GM12875 (cell line): ENCODE measurements around the gene PTPMT1.

Source experiments
- H3K4me3 ChIP-seq: one replicate; pipeline ENCODE4 v1.5.1; 2011; ENCODE audit warnings: low read depth, low read length, control low read depth
- TF ChIP-seq, protein P1 (sequence below): IDR thresholded peaks from 2 replicates; pipeline ENCODE4 v1.5.1; 2011; ENCODE audit warnings: low read depth, mild to moderate bottlenecking, control low read depth, inconsistent platforms, low read length, moderate library complexity, borderline replicate concordance; ENCODE audit not compliant: insufficient read depth

PTPMT1 gene

DNA sequence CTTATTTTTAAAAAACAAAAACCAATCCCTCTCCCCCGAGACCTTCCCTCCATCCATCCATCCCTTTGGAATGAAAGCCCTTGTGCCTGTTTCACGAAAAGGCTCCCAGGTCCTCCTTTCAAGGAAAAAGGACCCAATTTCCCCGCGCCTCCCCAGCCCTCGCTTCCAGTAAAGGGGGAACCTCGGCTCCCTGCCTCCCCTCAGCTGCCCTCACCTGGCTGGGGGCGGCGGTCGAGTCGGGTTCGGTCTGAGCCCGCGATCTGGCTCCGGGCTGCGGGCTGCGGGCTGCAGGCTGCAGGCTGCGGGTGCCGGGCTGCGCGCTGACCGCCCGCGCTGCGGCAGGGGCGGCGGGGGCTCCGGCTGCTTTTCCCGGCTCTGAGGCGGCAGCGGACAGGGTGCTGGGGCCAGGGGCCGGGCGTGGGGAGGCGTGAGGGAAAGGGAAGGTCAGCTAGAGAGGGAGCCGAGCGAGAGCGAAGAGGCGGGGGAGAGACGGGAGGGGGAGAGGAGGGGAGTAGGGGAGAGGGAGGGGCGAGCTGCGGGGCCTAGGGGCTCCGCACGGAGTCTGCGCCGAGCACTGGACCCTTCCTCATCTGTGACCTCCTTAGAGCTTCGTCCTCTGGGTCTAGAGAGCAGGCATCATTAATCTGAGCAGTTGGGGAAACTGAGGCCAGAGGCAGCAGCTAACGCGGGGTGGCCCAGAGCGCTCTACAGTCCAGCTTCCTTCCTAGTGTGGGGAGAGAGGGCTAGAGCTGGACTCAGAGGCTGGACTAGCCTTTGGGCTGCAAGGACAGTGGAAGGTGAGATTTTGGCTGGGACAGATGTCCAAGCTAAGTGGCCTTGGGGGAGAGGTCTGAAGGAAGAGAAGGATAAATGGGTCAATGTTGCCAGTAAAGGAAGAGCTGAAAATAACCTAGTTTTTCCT is 28.8 kb downstream of the PTPMT1 start, which contains the start of gene C1QTNF4:
TSS of gene C1QTNF4 (minus strand) at position 478 of the 922 bp plus-strand sequence. CDS start 3,601 bp downstream, outside the sequence.
- TF ChIP-seq, protein P1, sequence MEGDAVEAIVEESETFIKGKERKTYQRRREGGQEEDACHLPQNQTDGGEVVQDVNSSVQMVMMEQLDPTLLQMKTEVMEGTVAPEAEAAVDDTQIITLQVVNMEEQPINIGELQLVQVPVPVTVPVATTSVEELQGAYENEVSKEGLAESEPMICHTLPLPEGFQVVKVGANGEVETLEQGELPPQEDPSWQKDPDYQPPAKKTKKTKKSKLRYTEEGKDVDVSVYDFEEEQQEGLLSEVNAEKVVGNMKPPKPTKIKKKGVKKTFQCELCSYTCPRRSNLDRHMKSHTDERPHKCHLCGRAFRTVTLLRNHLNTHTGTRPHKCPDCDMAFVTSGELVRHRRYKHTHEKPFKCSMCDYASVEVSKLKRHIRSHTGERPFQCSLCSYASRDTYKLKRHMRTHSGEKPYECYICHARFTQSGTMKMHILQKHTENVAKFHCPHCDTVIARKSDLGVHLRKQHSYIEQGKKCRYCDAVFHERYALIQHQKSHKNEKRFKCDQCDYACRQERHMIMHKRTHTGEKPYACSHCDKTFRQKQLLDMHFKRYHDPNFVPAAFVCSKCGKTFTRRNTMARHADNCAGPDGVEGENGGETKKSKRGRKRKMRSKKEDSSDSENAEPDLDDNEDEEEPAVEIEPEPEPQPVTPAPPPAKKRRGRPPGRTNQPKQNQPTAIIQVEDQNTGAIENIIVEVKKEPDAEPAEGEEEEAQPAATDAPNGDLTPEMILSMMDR, result no peak
- H3K4me3 ChIP-seq, result no peak within 1 kb of the TSS

DNA sequence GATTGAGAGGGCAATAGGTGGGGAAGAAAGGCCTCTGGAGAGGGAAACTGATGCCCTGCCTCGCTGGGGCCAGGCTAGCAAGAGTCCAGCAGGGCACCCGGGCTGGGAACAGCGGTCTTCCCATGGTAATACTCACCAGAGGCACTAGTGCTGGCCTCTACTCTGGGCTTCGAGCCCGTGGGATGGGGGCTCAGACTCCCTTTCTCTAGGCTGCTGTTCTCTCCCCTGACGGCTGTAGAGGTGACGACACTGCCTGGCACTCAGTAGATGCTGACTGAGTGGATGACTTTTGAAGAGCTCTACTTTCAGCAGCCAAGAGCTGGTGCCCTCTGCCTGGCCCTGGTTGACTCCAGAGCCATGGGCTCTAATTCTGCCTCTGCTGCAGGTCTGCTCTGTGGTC is 29.6 kb downstream of the PTPMT1 start:
- TF ChIP-seq, protein P1, result no peak
- H3K4me3 ChIP-seq, result no peak overlapping the region

DNA sequence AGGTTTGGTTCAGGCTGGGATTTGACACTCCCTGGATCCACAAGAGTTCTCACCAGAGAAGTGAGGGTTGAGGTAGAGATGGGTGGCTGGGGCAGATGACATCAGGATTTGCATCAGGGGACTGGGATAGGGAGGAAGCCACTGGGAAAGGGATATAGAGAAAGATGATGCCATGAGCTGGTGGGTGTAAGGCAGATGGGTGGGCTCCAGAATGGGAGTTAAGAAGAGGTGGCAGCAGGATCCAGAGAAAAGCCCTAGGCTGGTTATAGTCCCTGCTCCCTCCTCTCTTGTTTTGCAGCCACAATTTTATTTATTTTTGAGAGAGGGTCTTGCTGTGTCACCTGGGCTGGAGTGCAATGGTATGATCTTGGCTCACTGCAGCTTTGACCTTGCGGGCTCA is 30.6 kb downstream of the PTPMT1 start:
- no peak overlapping the region for H3K4me3 ChIP-seq
- TF ChIP-seq, protein P1, result no peak

DNA sequence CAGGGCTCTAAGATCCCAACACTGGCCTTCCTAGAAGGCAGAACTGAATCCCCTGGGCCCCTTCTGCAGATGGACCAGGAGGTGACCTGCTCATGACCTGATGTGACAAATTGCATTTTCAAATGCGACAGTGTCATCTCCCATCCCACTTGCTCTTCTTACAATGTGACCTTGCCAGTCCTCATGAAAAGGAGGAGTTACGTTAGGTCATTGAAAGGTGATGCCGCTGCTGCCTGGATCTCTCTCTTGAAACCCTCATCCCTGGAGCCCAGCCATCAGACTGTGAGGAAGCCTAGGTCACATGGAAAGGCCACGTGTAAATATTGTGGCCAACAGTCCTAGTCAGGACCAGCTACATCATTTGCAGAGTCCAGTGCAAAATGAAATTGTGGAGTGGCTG is 34.5 kb downstream of the PTPMT1 start:
- TF ChIP-seq, protein P1, result no peak
- H3K4me3 ChIP-seq, result no peak overlapping the region

DNA sequence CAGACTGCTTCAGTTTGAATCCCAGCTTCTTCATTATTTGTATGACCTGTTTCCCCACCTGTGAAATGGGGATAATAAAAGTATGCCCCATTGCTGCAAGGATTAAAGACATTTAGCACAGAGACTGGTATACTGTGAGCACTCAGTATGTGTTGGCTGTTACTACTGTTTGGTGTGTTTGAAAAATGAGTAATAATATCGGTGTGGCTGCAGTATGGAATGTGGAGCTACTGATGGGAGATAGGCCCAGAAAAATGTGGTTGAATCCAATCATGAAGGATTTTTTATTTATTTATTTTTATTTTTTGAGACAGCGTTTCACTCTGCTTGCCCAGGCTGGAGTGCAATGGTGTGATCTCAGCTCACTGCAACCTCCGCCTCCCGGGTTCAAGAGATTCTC is 37.9 kb downstream of the PTPMT1 start:
- H3K4me3 ChIP-seq, result no peak overlapping the region

DNA sequence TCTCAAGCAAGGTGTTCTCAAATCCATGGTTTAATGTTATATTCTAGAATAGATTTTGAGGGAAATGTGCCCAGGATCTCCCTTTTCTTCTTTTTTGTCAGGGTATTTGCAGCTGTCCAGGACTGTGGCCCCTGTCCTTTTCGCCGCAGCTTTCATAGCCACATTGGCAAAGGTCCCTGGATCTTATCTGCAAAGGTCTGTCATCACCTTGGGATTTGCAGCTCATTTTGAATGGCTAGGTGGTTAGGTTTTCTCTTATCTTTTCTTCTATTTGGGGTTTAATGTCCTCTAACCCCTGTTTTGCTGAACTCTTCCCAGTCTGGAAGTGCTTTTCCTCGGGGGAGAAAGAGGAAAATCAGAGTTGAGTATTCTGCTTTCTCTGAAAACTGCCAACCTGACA is 40.5 kb downstream of the PTPMT1 start:
- TF ChIP-seq, protein P1, result no peak
- H3K4me3 ChIP-seq, result no peak overlapping the region

More for the DNA sequence above, 37.9 kb downstream of the PTPMT1 start:
- TF ChIP-seq, protein P1, result no peak

DNA sequence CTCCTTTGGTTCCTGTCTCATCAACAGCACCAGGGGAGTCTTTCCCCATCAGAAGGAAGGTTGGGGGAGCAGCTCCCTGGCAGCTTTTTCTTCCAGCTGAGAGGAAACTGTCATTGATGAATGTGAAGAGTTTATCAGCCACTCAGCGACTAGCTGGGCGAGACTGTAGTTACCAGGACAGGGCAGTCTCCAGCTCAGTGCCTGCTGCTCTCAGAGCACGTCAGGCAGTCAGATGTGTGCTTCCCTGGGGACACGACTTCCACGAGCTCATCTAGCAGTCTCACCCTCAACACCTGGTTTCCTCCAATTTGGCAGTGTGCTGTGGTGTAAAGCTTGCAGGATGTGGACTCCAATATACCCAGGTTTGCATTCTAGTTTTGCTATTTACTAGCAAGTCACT is 41.3 kb downstream of the PTPMT1 start:
- no peak overlapping the region for H3K4me3 ChIP-seq
- TF ChIP-seq, protein P1, result no peak
